ENCODE data around the gene IFIT1.

DNA sequence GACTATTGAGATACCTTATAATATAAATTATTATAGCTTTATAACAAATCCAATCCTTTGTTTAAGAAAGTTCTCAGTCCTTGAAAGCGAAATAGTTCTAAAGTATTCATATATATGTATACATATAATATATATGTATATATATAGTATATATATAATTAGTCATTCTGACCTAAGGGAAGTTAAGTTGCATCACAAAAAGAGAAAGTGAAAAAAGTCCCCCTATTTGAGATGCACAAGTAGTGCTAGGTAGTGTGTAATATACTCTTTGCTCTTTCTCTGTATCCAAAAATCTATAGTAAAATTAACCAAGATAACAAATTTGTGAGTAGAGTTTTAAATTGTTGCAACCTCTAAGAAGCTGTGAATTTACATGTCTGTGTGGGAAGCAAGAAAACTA is 27.9 kb upstream of the IFIT1 start:
- TF ChIP-seq, protein P1, sequence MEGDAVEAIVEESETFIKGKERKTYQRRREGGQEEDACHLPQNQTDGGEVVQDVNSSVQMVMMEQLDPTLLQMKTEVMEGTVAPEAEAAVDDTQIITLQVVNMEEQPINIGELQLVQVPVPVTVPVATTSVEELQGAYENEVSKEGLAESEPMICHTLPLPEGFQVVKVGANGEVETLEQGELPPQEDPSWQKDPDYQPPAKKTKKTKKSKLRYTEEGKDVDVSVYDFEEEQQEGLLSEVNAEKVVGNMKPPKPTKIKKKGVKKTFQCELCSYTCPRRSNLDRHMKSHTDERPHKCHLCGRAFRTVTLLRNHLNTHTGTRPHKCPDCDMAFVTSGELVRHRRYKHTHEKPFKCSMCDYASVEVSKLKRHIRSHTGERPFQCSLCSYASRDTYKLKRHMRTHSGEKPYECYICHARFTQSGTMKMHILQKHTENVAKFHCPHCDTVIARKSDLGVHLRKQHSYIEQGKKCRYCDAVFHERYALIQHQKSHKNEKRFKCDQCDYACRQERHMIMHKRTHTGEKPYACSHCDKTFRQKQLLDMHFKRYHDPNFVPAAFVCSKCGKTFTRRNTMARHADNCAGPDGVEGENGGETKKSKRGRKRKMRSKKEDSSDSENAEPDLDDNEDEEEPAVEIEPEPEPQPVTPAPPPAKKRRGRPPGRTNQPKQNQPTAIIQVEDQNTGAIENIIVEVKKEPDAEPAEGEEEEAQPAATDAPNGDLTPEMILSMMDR (IDR thresholded peaks at IDR 0.05): no peak
- no peak for TF ChIP-seq POLR2A (IDR thresholded peaks at IDR 0.05)
